Measurements from ENCODE around the gene ELAPOR1.
A peak's percentile ranks its signal among the peaks of the same experiment; 100 is the strongest.

ELAPOR1 gene

DNA sequence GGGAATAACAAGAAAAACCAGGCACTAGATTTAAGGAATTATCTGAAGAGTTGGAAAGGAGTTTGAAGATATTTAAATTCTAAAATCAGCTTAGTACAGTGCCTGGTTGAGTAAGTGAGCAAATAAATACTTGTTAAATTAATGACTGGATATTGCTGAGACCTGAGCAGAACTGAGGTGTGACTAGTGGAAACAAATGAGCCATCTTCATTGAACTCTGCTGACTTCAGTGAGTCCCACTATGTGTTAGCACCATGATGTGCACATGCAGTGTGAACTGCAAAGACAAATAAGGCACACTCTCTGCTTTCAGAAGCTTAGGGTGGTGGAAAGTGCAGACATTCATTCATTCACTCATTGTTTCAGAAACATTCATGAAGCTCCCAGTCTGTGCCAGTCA, 48.7 kb downstream of the ELAPOR1 start:
- no peak for DNase-seq
- no peaks in the 10 kb centered on the region for H3K27me3 Mint-ChIP-seq
- no peaks in the 10 kb centered on the region for H3K9me3 Mint-ChIP-seq
- H3K36me3 Mint-ChIP-seq (ENCODE audit: low read depth): no peaks in the 10 kb centered on the region
- H3K27ac Mint-ChIP-seq: peak overlapping the region; percentile 77
- peaks cover 22% of the 10 kb centered on the region for H3K4me1 Mint-ChIP-seq (ENCODE audit: low read depth)
- no peak overlapping the region for H3K4me3 Mint-ChIP-seq

DNA sequence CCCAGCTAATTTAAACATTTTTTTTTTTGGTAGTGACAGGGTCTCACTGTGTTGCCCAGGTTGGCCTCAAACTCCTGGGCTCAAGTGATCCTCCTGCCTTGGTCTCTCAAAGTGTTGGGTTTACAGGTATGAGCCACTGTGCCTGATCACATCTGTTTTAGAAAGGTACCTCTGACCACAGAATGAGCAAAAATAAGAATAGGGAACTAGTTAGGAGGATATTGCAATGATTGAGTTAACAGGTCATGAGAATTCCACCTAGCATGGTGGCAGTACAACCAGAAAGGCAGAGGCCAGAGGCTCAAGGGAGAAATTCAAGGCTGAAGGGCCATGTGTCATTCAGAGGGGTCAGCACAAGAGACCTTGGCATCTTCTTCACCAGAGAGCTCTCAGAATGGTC, 49.6 kb downstream of the ELAPOR1 start:
- H3K9me3 Mint-ChIP-seq: no peaks in the 10 kb centered on the region
- no peak overlapping the region for H3K4me3 Mint-ChIP-seq
- H3K27me3 Mint-ChIP-seq: no peaks in the 10 kb centered on the region
- H3K36me3 Mint-ChIP-seq (ENCODE audit: low read depth): peaks cover 3% of the 10 kb centered on the region
- peaks cover 22% of the 10 kb centered on the region for H3K4me1 Mint-ChIP-seq (ENCODE audit: low read depth)
- DNase-seq: no peak
- no peak overlapping the region for H3K27ac Mint-ChIP-seq

All from activated T-cell treated with anti-CD3 and anti-CD28 coated beads, Interleukin-2, amount 50 U/mL, for 24 hours (primary cell).